LHCN-M2 (cell line): ENCODE measurements around the gene VPS26A. TPM values are rescaled to one million over a fixed set of nuclear protein-coding genes. Genes with fewer than 3 reads are reported as not detected.

ENCODE experiments used
- DNase-seq: peaks from one replicate; pipeline ENCODE4 v3.0.0-alpha.2; 2012; ENCODE audit warnings: low read depth
- total RNA-seq: library from RNA; depleted of rRNA; stranded (reverse); fragments of >200 nt; gene quantifications from 2 replicates; pipeline ENCODE4 v1.2.3, GENCODE V29; 2014

The VPS26A gene
- total RNA-seq, 1 experiment from 2014 or later, result 54.3 TPM

GRCh38 chr10:69175326-69175725, 51.3 kb downstream of the VPS26A start:
- peak; percentile 3 for DNase-seq

GRCh38 chr10:69176823-69177222, 52.8 kb downstream of the VPS26A start:
- no peak for DNase-seq

- no peak for DNase-seq
Observed at GRCh38 chr10:69179089-69179742, 55.2 kb downstream of the VPS26A start.

- DNase-seq, result peak; percentile 97
Observed at GRCh38 chr10:69179743-69180524, 56.0 kb downstream of the VPS26A start, which contains the start of gene SUPV3L1. SUPV3L1 (plus strand) TSS chr10:69180234; CDS start chr10:69180292, 58 bp downstream.

GRCh38 chr10:69180525-69181204, 56.7 kb downstream of the VPS26A start:
- DNase-seq, result peak; percentile 21

GRCh38 chr10:69181433-69181832, 57.5 kb downstream of the VPS26A start:
- DNase-seq, result no peak

- DNase-seq, result no peak
Observed at GRCh38 chr10:69182005-69182404, 58.0 kb downstream of the VPS26A start.

GRCh38 chr10:69186524-69186923, 62.5 kb downstream of the VPS26A start:
- no peak for DNase-seq

- no peak for DNase-seq
Observed at GRCh38 chr10:69201045-69201444, 77.1 kb downstream of the VPS26A start.

- DNase-seq, result no peak
Observed at GRCh38 chr10:69202332-69202731, 78.4 kb downstream of the VPS26A start.

GRCh38 chr10:69208761-69209160, 84.8 kb downstream of the VPS26A start:
- no peak for DNase-seq

- no peak for DNase-seq
Observed at GRCh38 chr10:69209787-69210484, 86.0 kb downstream of the VPS26A start.

- DNase-seq, result no peak
Observed at GRCh38 chr10:69211104-69211503, 87.1 kb downstream of the VPS26A start.

GRCh38 chr10:69211524-69211923, 87.5 kb downstream of the VPS26A start:
- DNase-seq, result no peak

GRCh38 chr10:69213591-69214311, 89.8 kb downstream of the VPS26A start:
- DNase-seq, result no peak

GRCh38 chr10:69214666-69215131, 90.7 kb downstream of the VPS26A start:
- DNase-seq, result no peak

- DNase-seq, result no peak
Observed at GRCh38 chr10:69215405-69216171, 91.6 kb downstream of the VPS26A start.

GRCh38 chr10:69216577-69217118, 92.7 kb downstream of the VPS26A start:
- no peak for DNase-seq

- DNase-seq, result peak; percentile 75
Observed at GRCh38 chr10:69217119-69217754, 93.3 kb downstream of the VPS26A start.
